22Rv1 (cell line): Measurements from ENCODE around the gene THAP8.

Experiments used
- CTCF ChIP-seq: fragments of 450-650 bp; IDR thresholded peaks from 2 replicates; pipeline ENCODE4 v1.5.1; 2017; ENCODE audit warnings: mild to moderate bottlenecking
- ZFX ChIP-seq: fragments of 450-650 bp; IDR thresholded peaks from 2 replicates; pipeline ENCODE4 v1.6.1; 2017; ENCODE audit warnings: antibody characterized with exemption, borderline replicate concordance

GRCh38 chr19:36086326-36086725 lies 32.2 kb upstream of the THAP8 start:
- TF ChIP-seq CTCF = no peak
- no peak for TF ChIP-seq ZFX
